A549 (cell line): ENCODE data around the gene PGAM1.

Source experiments
- BHLHE40 ChIP-seq: IDR thresholded peaks from 2 replicates; pipeline ENCODE4 v1.6.1; 2012; ENCODE audit warnings: low read depth, low read length, inconsistent platforms
- CEBPB ChIP-seq, 2 experiments: fragments of >200 bp in 1 of 2; sonication (Bioruptor Twin) in 1 of 2; formaldehyde crosslinking in 1 of 2; IDR thresholded peaks; 2 replicates each; pipeline ENCODE4 v1.6.1; 2012 to 2016
- ESRRA ChIP-seq: fragments of 150-350 bp; IDR thresholded peaks from 2 replicates; pipeline ENCODE4 v1.6.1; 2014; ENCODE audit warnings: mild to moderate bottlenecking, low read length, borderline replicate concordance
- POLR2A ChIP-seq: IDR thresholded peaks from 2 replicates; pipeline ENCODE4 v1.6.1; 2012; ENCODE audit warnings: mild to moderate bottlenecking, low read length
- RFX5 ChIP-seq: fragments of 450-650 bp; IDR thresholded peaks from 2 replicates; pipeline ENCODE4 v1.7.1; 2014; ENCODE audit warnings: antibody characterized with exemption, mild to moderate bottlenecking, moderate library complexity
- TF ChIP-seq, protein P1 (sequence below): fragments of >200 bp; sonication (Bioruptor Twin); formaldehyde crosslinking; IDR thresholded peaks from 3 replicates; pipeline ENCODE4 v1.5.1; 2016
- TF ChIP-seq, protein P2 (sequence below): fragments of 200-600 bp; sonication (generic); IDR thresholded peaks from 2 replicates; pipeline ENCODE4 v1.6.1; 2016; ENCODE audit warnings: antibody characterized with exemption, mild to moderate bottlenecking, moderate library complexity

- TF ChIP-seq POLR2A = no peak
- TF ChIP-seq CEBPB (IDR thresholded peaks at IDR 0.05) = no peak
- TF ChIP-seq RFX5 = no peak
- TF ChIP-seq, protein P1, sequence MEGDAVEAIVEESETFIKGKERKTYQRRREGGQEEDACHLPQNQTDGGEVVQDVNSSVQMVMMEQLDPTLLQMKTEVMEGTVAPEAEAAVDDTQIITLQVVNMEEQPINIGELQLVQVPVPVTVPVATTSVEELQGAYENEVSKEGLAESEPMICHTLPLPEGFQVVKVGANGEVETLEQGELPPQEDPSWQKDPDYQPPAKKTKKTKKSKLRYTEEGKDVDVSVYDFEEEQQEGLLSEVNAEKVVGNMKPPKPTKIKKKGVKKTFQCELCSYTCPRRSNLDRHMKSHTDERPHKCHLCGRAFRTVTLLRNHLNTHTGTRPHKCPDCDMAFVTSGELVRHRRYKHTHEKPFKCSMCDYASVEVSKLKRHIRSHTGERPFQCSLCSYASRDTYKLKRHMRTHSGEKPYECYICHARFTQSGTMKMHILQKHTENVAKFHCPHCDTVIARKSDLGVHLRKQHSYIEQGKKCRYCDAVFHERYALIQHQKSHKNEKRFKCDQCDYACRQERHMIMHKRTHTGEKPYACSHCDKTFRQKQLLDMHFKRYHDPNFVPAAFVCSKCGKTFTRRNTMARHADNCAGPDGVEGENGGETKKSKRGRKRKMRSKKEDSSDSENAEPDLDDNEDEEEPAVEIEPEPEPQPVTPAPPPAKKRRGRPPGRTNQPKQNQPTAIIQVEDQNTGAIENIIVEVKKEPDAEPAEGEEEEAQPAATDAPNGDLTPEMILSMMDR = no peak
- TF ChIP-seq ESRRA = no peak
- TF ChIP-seq, protein P2, sequence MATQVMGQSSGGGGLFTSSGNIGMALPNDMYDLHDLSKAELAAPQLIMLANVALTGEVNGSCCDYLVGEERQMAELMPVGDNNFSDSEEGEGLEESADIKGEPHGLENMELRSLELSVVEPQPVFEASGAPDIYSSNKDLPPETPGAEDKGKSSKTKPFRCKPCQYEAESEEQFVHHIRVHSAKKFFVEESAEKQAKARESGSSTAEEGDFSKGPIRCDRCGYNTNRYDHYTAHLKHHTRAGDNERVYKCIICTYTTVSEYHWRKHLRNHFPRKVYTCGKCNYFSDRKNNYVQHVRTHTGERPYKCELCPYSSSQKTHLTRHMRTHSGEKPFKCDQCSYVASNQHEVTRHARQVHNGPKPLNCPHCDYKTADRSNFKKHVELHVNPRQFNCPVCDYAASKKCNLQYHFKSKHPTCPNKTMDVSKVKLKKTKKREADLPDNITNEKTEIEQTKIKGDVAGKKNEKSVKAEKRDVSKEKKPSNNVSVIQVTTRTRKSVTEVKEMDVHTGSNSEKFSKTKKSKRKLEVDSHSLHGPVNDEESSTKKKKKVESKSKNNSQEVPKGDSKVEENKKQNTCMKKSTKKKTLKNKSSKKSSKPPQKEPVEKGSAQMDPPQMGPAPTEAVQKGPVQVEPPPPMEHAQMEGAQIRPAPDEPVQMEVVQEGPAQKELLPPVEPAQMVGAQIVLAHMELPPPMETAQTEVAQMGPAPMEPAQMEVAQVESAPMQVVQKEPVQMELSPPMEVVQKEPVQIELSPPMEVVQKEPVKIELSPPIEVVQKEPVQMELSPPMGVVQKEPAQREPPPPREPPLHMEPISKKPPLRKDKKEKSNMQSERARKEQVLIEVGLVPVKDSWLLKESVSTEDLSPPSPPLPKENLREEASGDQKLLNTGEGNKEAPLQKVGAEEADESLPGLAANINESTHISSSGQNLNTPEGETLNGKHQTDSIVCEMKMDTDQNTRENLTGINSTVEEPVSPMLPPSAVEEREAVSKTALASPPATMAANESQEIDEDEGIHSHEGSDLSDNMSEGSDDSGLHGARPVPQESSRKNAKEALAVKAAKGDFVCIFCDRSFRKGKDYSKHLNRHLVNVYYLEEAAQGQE = no peak
- no peak for TF ChIP-seq BHLHE40
Observed at GRCh38 chr10:97445357-97445721, 19.3 kb downstream of the PGAM1 start.
